Activated CD4-positive, alpha-beta T cell treated with anti-CD3 and anti-CD28 coated beads, Interleukin-2, amount 10 ng/mL, durations not matched to agents 7 days and 5 days (primary cell): Measurements from ENCODE around the gene CAPS. TPM values are rescaled to one million over a fixed set of nuclear protein-coding genes. Genes with fewer than 3 reads are reported as not detected.
A peak's percentile ranks its signal among the peaks of the same experiment; 100 is the strongest.

ENCODE experiments used
- CTCF ChIA-PET: fragments of 350-600 bp; sonication (Branson Sonifier 250); formaldehyde crosslinking; loops from one replicate; lab custom pipeline; 2021; ENCODE audit warnings: antibody characterized with exemption; lab: Charles Lee
- POLR2A ChIA-PET: fragments of 350-600 bp; sonication (Branson Sonifier 250); formaldehyde crosslinking; loops from one replicate; lab custom pipeline; 2021; ENCODE audit warnings: antibody characterized with exemption; lab: Charles Lee
- DNase-seq: peaks from one replicate; pipeline ENCODE4 v3.0.0-alpha.2; 2020
- H3K27ac Mint-ChIP-seq: one replicate; pipeline ENCODE4 v1.8.0; 2021; ENCODE audit warnings: mild to moderate bottlenecking, moderate library complexity, mixed read lengths
- H3K27me3 Mint-ChIP-seq: one replicate; pipeline ENCODE4 v1.8.0; 2021; ENCODE audit warnings: mixed read lengths
- H3K36me3 Mint-ChIP-seq: one replicate; pipeline ENCODE4 v1.8.0; 2021; ENCODE audit warnings: low read depth, mixed read lengths
- H3K4me1 Mint-ChIP-seq: one replicate; pipeline ENCODE4 v1.8.0; 2021; ENCODE audit warnings: mixed read lengths
- H3K4me3 Mint-ChIP-seq: one replicate; pipeline ENCODE4 v1.8.0; 2021; ENCODE audit warnings: mild to moderate bottlenecking, moderate library complexity, mixed read lengths
- H3K9me3 Mint-ChIP-seq: one replicate; pipeline ENCODE4 v1.8.0; 2021; ENCODE audit warnings: mixed read lengths
- total RNA-seq, 2 experiments: library from RNA; stranded (reverse); gene quantifications; one replicate each; pipeline ENCODE4 v1.2.3, GENCODE V29; 2021

The CAPS gene
- total RNA-seq, 2 experiments from 2014 or later: 17.2 to 21.0 TPM

DNA sequence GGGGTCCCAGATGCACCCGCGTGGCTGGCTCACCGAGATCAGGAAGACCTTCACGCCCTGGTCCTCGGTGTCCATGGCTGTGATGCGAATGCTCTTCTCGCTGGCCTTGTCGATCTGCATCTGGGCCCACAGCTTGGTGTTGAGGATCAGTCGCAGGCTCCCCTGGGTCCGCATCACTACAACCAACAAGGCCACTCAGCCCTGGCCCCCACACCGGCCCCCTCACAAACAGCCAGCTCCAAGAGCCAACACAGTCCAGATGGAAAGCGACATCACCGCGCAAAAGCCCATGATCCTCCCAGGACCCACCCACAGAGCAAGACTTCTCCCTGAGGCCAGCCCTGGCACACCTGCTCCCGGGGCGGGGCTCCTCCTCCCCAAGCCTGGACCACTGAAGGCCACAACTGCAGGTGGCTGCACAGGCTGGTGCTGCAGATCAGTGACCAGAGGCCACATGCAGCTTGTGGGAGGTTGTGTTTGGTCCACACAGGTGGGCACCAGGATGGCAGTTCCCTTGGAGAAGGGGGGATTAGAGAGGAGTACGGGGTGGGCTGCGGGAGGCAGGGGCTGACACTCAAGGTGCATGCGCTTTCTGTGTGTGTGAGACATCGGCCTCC is 4.5 kb downstream of the CAPS start:
- Mint-ChIP-seq H3K27me3 (no peaks in the 10 kb centered on the region), H3K27ac (no peak overlapping the region), H3K4me1 (no peaks in the 10 kb centered on the region), H3K9me3 (no peaks in the 10 kb centered on the region), H3K36me3 (peaks cover 21% of the 10 kb centered on the region), H3K4me3 (no peak overlapping the region)
- ChIA-PET POLR2A (no interaction called here), CTCF (no interaction called here)
- no peak for DNase-seq

DNA sequence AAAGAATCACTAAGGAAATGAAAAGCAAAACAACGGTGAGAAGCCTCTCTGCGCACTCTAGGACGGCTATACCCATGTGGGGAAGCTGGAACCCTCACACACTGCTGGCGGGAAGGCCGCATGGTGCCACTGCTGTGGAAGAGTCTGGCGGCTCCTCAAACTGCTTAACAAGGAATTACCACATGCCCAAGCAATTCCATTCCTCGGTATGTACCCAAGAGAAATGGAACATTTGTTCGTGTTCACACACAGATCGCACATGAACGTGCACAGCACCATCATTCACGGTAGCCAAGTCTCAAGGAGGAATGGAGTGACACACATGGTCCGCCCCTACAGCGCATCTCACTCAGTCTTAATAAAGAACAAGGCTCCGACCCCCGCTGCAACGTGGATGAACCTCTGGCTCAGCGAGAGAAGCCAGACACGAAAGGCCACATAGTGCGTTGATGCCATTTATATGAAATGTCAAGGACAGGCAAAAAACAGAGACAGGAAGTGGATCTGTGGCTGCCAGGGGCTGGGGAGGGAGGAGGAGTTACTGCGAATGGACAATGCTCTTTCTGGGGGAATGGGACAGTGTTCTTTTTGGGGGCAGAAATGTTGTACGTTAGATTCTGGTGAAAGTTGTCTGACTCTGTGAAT is 7.6 kb downstream of the CAPS start:
- no peaks in the 10 kb centered on the region for H3K27me3 Mint-ChIP-seq
- POLR2A ChIA-PET: no interaction called here
- peak overlapping the region; percentile 60 for H3K27ac Mint-ChIP-seq
- peaks cover 29% of the 10 kb centered on the region for H3K36me3 Mint-ChIP-seq
- no peaks in the 10 kb centered on the region for H3K4me1 Mint-ChIP-seq
- no peaks in the 10 kb centered on the region for H3K9me3 Mint-ChIP-seq
- CTCF ChIA-PET: no interaction called here
- H3K4me3 Mint-ChIP-seq: no peak overlapping the region
- no peak for DNase-seq

DNA sequence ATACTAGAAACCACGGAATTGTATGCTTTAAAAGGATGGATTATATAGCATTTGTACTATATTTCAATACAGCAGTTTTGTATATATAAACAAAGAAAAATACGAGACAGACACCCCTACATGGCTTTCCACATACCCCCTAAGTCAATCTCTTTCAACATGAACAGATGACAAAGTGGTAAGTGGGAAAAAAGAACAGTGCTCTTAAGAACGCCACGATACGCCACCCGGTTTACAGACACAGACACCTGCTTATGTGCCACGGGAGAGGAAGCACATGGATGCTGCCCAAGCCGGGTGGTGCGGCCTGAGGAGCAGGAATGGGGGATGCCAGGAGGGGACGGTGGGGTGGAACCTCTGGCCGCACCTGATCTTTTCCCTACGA is 8.1 kb downstream of the CAPS start:
- CTCF ChIA-PET: no interaction called here
- Mint-ChIP-seq H3K27ac (peak overlapping the region; percentile 60), H3K27me3 (no peaks in the 10 kb centered on the region), H3K9me3 (no peaks in the 10 kb centered on the region), H3K4me1 (no peaks in the 10 kb centered on the region), H3K36me3 (peaks cover 29% of the 10 kb centered on the region), H3K4me3 (no peak overlapping the region)
- POLR2A ChIA-PET: no interaction called here
- no peak for DNase-seq

DNA sequence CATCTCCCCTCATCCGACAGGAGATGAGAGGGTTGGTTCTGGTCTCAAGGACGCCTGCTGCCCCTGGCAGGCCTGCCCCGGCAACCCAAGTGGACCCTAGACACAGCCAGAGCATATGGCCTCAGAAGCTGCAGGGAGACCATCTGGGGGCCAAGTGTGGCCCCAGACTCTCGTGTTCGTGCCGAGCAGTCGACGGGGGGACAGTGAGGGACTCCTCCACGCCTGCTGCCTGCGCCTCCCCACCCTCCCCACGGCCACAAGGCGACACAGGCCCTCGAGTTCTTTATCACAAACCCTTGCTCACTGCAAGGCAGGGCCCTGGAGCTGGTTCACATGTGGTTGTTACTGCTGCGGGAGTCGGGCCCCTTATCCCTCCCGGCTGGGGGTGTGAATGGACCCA is 9.3 kb downstream of the CAPS start:
- no peaks in the 10 kb centered on the region for H3K27me3 Mint-ChIP-seq
- CTCF ChIA-PET: no interaction called here
- POLR2A ChIA-PET: no interaction called here
- no peak overlapping the region for H3K4me3 Mint-ChIP-seq
- H3K36me3 Mint-ChIP-seq: peaks cover 33% of the 10 kb centered on the region
- DNase-seq: no peak
- no peaks in the 10 kb centered on the region for H3K4me1 Mint-ChIP-seq
- H3K9me3 Mint-ChIP-seq: no peaks in the 10 kb centered on the region
- H3K27ac Mint-ChIP-seq: no peak overlapping the region

DNA sequence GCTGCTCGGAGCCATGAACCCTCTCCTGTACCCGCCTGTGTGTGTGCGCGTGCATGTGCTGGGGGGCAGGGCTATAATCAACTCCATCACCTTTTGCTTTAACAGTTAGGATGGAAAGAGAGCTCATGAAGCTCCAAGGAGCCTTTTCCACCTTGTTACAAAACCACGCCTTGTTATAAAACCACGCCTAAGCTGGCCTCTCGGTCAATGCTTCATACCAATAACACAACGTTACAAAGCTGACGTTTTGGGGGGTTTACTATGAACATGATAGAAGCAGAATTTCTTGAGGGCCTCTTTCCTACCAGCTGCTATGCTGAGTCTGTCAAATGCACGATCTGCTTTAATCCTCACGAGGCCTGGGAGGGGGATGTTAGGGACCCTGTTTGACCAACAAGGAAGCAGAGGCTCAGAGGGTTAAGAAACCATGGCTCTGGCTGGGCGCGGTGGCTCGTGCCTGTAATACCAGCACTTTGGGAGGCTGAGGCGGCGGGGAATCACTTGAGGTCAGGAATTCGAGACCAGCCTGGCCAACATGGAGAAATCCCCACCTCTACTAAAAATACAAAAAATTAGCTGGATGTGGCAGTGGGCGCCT is 11.9 kb downstream of the CAPS start:
- Mint-ChIP-seq H3K9me3 (no peaks in the 10 kb centered on the region), H3K4me1 (no peaks in the 10 kb centered on the region), H3K27ac (no peak overlapping the region), H3K27me3 (no peaks in the 10 kb centered on the region), H3K36me3 (peaks cover 42% of the 10 kb centered on the region), H3K4me3 (no peak overlapping the region)
- POLR2A ChIA-PET: no interaction called here
- CTCF ChIA-PET: interaction anchor here (1.0 kb wide), 1 partner anchor 31 kb away, joined by 3 read pairs; no protein-coding TSS in a partner anchor
- DNase-seq: no peak

DNA sequence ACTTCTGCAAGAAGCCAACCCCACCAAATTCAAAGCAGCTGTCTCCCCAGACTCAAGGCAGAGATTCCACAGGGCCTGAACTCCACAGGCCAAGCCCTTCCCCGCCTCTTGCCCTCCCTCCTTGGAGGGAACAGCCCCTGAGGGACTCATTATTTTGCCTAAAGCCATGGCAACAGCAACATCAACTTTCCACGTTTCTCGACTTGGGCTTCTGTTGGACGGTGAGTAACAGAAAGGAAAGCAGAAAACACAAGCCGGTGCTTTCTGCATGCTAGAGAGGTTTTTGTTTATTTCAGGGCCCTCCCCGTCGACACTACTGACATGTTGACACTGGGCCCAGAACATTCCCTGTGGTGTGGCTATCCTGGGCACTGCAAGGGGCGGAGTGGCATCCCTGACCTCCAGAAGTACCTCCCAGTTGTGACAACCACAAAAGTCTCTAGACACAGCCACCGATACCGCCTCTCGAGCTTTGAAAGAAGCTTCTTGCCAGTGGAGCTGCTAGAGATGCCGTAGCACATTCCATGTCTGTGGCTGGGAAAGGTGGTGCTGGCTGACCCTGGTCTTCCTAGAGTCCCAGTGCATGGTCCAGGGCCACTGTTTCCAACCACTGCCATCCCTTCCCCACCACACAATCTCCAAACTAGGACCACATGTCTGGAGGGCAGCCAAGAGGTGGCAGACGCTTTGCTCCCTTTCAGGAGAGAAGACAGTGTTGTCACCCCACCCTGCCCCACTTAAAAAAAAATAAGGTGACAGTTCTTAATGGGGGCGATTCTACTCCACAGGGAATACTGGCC is 12.8 kb downstream of the CAPS start:
- H3K36me3 Mint-ChIP-seq: peaks cover 44% of the 10 kb centered on the region
- H3K27ac Mint-ChIP-seq: no peak overlapping the region
- H3K9me3 Mint-ChIP-seq: no peaks in the 10 kb centered on the region
- POLR2A ChIA-PET: no interaction called here
- H3K27me3 Mint-ChIP-seq: no peaks in the 10 kb centered on the region
- H3K4me1 Mint-ChIP-seq: no peaks in the 10 kb centered on the region
- CTCF ChIA-PET: no interaction called here
- H3K4me3 Mint-ChIP-seq: no peak overlapping the region
- DNase-seq: no peak

DNA sequence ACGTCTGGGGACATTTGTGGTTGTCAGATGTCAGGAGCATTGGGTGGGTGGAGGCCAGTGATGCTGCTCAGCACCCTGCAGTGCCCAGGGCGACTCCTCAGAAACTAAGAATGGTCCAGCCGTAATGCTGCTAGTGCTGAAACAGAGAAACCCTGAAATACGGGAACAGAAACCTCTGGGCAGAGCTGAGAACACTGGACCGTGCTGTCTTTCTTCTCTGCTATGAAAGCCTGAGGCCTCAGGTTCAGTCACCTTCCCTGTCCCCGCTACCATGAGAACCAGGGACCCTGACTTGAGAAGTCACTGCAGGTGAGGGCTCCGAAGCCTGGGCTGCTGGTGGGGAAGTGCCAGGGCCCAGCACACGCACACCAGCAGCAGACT is 13.4 kb downstream of the CAPS start:
- H3K36me3 Mint-ChIP-seq: peaks cover 44% of the 10 kb centered on the region
- POLR2A ChIA-PET: no interaction called here

DNA sequence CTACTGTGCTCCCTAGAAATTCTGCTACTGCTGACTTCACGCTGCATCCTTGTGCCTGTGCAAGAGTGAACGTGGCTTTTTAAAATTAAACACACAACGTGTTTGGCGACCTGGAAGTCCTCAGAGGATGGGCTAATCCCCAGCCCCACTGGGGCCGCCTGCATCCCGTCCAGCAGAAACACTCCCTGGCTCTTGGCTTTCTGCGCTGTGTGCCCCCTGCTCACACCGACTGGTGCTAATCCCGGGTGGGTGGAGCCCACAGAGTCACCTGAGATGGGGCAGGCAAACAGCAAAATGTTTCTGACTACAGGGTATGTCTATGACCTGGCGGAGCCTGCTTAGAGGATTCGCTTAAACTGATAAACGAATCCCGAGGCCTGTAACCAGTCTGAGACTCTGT is 15.1 kb downstream of the CAPS start:
- no peak overlapping the region for H3K4me3 Mint-ChIP-seq
- CTCF ChIA-PET: no interaction called here
- H3K4me1 Mint-ChIP-seq: no peaks in the 10 kb centered on the region
- H3K9me3 Mint-ChIP-seq: no peaks in the 10 kb centered on the region
- H3K27ac Mint-ChIP-seq: no peak overlapping the region
- peaks cover 39% of the 10 kb centered on the region for H3K36me3 Mint-ChIP-seq
- POLR2A ChIA-PET: no interaction called here
- no peaks in the 10 kb centered on the region for H3K27me3 Mint-ChIP-seq
- no peak for DNase-seq

More for the DNA sequence above, 13.4 kb downstream of the CAPS start:
- Mint-ChIP-seq H3K9me3 (no peaks in the 10 kb centered on the region), H3K4me1 (no peaks in the 10 kb centered on the region), H3K27me3 (no peaks in the 10 kb centered on the region), H3K27ac (no peak overlapping the region), H3K4me3 (no peak overlapping the region)
- CTCF ChIA-PET: interaction anchor here (1.4 kb wide), 1 partner anchor 23 kb away, joined by 3 read pairs; no protein-coding TSS in a partner anchor
- no peak for DNase-seq

DNA sequence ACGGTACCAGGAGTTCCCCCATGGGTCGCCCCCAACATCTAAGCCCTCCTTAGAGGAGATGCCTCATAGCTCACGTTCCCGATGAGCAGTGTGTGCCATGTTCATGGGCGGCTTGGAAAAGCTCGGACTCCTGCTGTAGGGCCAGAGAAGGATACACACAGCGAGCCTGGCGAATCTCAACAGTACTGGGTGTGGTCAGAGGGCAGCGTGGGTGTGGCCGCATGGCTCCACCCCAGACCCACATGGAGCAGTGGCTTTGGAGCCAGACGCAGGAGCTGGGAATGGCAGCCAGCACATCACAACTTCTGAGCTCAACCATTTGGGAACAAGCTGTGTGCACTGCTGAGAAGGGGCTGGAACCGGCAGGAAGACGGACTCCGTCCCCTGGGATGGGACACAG is 15.6 kb downstream of the CAPS start:
- Mint-ChIP-seq H3K9me3 (no peaks in the 10 kb centered on the region), H3K4me1 (no peaks in the 10 kb centered on the region), H3K4me3 (no peak overlapping the region), H3K27ac (no peak overlapping the region), H3K36me3 (peaks cover 38% of the 10 kb centered on the region), H3K27me3 (no peaks in the 10 kb centered on the region)
- CTCF ChIA-PET: no interaction called here
- POLR2A ChIA-PET: no interaction called here
- DNase-seq: no peak

DNA sequence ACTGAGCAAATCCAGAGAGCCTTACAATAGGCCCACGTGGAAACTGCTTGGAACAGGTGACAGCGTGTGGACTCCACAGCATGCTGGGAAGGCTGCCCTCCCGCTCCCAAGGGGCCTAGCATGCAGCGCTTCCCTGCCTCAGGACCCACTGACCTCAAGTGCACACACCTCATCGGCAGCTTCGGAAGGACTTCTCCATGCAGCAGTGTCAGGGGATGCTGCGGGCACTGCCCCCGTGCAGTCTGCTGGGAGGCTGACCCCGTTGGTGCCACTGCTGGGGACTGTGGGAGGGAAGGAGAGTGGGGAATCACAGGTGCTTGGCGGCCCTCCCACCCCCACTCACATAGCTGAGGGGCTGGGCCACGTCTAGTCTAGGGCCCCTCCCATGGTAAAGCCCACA is 17.2 kb downstream of the CAPS start:
- Mint-ChIP-seq H3K27me3 (no peaks in the 10 kb centered on the region), H3K9me3 (no peaks in the 10 kb centered on the region), H3K4me1 (no peaks in the 10 kb centered on the region), H3K4me3 (no peak overlapping the region), H3K36me3 (peaks cover 37% of the 10 kb centered on the region), H3K27ac (no peak overlapping the region)
- no peak for DNase-seq
- POLR2A ChIA-PET: interaction anchor here (0.7 kb wide), 1 partner anchor 96 kb away, joined by 3 read pairs; no protein-coding TSS in a partner anchor
- CTCF ChIA-PET: no interaction called here

DNA sequence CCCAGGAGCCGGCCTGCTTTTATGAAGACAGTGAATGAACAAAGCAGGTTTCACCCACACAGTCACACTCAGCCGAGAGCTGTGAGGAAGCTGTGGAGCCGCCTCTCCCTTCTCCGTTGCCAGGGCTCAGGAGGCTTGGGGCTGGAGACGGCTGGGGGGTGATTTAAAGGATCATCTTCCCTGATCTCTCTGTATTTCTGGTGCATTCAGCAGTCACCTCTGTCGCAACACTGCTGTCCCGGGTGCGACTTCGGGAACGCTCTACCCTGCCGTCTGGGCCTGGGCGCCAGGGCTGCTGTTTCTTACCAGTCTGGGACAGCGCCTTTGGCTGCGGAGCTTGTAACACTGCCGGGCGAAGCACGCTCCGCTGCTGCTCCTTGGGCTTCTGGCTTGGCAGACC is 18.1 kb downstream of the CAPS start:
- no peaks in the 10 kb centered on the region for H3K4me1 Mint-ChIP-seq
- H3K9me3 Mint-ChIP-seq: no peaks in the 10 kb centered on the region
- H3K27me3 Mint-ChIP-seq: no peaks in the 10 kb centered on the region
- DNase-seq: no peak
- peaks cover 35% of the 10 kb centered on the region for H3K36me3 Mint-ChIP-seq
- POLR2A ChIA-PET: no interaction called here
- no peak overlapping the region for H3K27ac Mint-ChIP-seq
- CTCF ChIA-PET: no interaction called here
- no peak overlapping the region for H3K4me3 Mint-ChIP-seq

DNA sequence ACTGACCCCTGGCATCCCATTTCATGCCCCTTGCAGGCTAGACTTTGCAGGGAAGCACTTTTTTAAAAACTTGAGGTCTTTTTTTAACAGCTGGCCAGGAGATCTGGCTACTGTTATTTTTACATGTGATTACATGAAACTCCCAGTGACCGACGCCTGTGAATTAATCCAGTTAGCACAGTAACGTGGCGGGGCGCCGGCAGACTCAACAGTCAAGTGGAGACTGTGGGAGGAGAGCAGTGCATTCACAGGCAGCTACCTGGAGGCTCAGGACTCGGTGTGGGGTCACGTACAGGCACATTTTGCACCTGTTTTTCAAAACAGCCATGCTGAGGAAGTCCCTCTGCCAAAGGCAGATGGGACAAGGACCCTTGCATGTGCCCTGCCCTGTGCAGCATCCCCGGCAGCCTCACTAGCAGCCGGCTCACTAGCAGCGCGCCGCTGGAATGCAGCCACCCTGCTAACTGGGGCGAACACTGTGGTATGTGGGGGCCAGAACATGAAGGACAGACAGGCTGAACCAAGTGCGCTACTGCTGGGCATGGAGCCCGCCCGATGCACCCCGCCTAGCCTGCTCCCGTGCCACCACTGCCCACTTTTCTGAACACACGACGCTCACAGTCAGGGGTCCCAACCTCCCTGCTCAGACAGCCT is 18.7 kb downstream of the CAPS start:
- Mint-ChIP-seq H3K9me3 (no peaks in the 10 kb centered on the region), H3K4me1 (no peaks in the 10 kb centered on the region), H3K27me3 (no peaks in the 10 kb centered on the region), H3K36me3 (peaks cover 40% of the 10 kb centered on the region), H3K4me3 (no peak overlapping the region), H3K27ac (peak overlapping the region; percentile 60)
- ChIA-PET CTCF (interaction anchor here (1.4 kb wide), 1 partner anchor 9 kb away, joined by 6 read pairs; no protein-coding TSS in a partner anchor), POLR2A (no interaction called here)
- DNase-seq: no peak
